AG04449 (cell line): ENCODE results near the gene STK32B.

ENCODE experiments used
- CTCF ChIA-PET: fragments of 350-600 bp; formaldehyde crosslinking; extraction: SDS; loops from one replicate; lab custom pipeline; 2021; ENCODE audit warnings: antibody characterized with exemption; lab: Yijun Ruan, JAX
- POLR2A ChIA-PET: fragments of 400-600, 350-600 bp; formaldehyde crosslinking; extraction: SDS; loops from one replicate; lab custom pipeline; 2020; ENCODE audit warnings: antibody characterized with exemption, inconsistent platforms; lab: Yijun Ruan, JAX
- DNase-seq: peaks from one replicate; pipeline ENCODE4 v3.0.0-alpha.2; 2010; ENCODE audit warnings: low read depth, low spot score
- H3K4me3 ChIP-seq: 2 replicates; pipeline ENCODE4 v1.5.1; 2011; ENCODE audit warnings: low read depth, mild to moderate bottlenecking, control low read depth, low read length
- CTCF ChIP-seq: IDR thresholded peaks from one replicate; pipeline ENCODE4 v1.5.1; 2011; ENCODE audit warnings: mild to moderate bottlenecking, moderate library complexity, low read length, control low read depth, inconsistent platforms; ENCODE audit not compliant: insufficient read depth; ENCODE audit errors: missing control alignments

Gene STK32B

DNA sequence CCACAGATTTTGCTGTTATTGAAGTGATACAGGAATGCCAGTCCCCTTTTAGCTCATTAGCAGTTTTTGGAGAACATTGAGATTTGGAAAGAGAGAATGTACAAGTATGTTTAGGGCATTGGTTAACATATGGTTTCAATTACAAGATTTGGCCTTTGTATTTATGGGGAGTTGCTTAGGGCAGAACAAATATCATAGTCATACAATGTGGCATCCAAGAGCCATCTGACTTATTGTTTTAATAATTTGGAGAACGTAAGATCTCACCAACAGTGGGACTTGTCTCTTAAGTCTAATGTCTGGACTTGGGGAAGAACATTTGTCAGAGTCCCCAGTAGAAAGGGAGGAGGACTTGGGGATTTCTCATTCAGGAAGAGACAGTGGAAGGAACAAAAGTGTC, 166.1 kb downstream of the STK32B start:
- H3K4me3 ChIP-seq = no peak overlapping the region
- DNase-seq = no peak
- CTCF ChIA-PET = no interaction called here
- no peak for TF ChIP-seq CTCF
- POLR2A ChIA-PET = no interaction called here

DNA sequence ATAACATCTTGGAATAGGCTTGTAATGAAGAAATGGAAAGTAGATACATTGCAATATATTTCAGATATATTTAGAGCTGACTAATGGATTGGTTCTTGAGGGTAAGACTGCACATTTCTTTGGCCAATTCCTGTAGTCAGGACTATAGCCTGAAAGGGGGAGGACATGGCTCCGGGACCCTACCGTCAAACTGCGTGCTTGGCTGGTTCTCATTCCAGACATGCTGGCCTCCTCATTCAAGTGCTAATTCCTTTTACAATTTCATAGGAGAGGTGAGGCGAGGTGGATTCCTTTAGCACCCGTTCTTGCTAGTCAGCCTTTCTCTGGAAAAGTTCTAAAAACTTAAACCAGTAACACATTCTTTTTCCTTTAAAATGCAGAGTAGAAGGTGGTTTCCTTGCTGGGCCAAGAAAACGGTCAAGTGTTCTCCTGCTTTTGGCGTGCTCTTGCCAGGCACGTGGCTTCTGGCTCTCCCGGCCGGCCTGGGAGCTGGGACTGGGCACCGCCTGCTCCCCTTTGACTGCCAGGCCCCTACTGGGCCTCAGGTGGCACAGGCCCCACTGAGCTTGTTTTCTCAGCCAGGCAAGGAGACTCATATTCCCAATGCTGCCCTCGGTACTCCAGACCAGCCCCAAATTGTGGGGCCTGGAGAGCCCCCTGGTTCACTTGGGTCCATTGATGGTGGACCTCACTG, 167.2 kb downstream of the STK32B start:
- DNase-seq = no peak
- POLR2A ChIA-PET = no interaction called here
- H3K4me3 ChIP-seq = no peak overlapping the region
- CTCF ChIA-PET = no interaction called here
- TF ChIP-seq CTCF = no peak

GRCh38 chr4:5220028-5220427, 168.7 kb downstream of the STK32B start:
- CTCF ChIA-PET = no interaction called here
- no peak for DNase-seq
- TF ChIP-seq CTCF = no peak
- POLR2A ChIA-PET = no interaction called here
- H3K4me3 ChIP-seq = no peak overlapping the region

GRCh38 chr4:5222047-5222446, 170.8 kb downstream of the STK32B start:
- ChIA-PET POLR2A (no interaction called here), CTCF (no interaction called here)
- H3K4me3 ChIP-seq = no peak overlapping the region
- DNase-seq = no peak
- no peak for TF ChIP-seq CTCF

DNA sequence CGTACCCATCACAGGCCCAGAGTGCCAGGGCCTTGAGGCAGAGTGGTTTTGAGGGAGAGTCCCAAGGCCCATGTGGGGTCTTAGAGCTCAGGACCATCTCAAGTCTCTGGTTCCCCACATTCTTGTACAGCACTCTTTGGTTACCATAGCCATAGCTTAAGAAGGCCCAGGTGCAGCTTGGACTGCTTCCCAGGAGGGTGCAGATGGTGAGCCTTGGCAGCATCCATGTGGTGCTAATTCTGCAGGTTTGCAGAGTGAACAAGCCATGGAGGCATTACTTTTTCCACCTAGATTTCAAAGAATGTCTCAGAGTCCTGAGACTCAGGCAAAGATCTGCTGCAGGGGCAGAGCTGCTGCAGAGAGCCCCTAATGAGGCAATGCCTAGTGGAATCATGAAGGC, 171.7 kb downstream of the STK32B start:
- TF ChIP-seq CTCF = no peak
- POLR2A ChIA-PET = no interaction called here
- no peak for DNase-seq
- no peak overlapping the region for H3K4me3 ChIP-seq
- CTCF ChIA-PET = no interaction called here

DNA sequence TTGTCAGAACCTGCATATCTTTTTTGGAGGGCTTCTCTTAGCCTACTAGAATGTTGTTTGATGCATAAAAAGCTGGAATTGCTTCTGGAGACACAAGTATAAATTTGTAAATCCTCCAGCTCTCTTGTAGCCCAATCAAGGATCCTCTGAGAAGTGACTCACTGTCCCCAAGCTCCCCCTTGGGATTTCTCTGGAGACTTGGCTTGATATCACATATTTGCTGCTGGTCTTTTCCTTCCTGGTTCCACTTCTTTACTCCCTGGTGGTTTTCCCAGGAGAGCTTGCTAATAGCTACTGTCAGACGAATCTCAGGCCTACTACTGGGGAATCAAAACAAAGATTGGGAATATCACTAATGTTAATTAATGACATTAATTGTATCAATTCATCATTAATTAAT, 173.1 kb downstream of the STK32B start:
- TF ChIP-seq CTCF = no peak
- POLR2A ChIA-PET = no interaction called here
- DNase-seq = no peak
- CTCF ChIA-PET = no interaction called here
- H3K4me3 ChIP-seq = no peak overlapping the region
